Tibial nerve (tissue), 4 donors: ENCODE measurements around the gene SOHLH2.

ENCODE experiments used
- EP300 ChIP-seq, 2 donors: sonication (generic); formaldehyde crosslinking; IDR thresholded peaks; one replicate each; pipeline ENCODE4 v1.6.1; 2017; ENCODE audit warnings: antibody characterized with exemption in 2 of 2, mild to moderate bottlenecking in 1 of 2
- POLR2A ChIP-seq, 2 donors: fragments of 450-650 bp; IDR thresholded peaks; one replicate each; pipeline ENCODE4 v1.6.1; 2017; ENCODE audit warnings: antibody characterized with exemption in 2 of 2, mild to moderate bottlenecking in 2 of 2, moderate library complexity in 2 of 2
- TF ChIP-seq, protein P1 (sequence below), 5 experiments: fragments of 200-600 bp in 3 of 5; fragments of 450-650 bp in 2 of 5; sonication (generic) in 3 of 5; IDR thresholded peaks; one replicate each; pipeline ENCODE4 v1.5.1; 2016 to 2019; ENCODE audit warnings: antibody characterized with exemption in 5 of 5, mild to moderate bottlenecking in 3 of 5, moderate library complexity in 2 of 5

DNA sequence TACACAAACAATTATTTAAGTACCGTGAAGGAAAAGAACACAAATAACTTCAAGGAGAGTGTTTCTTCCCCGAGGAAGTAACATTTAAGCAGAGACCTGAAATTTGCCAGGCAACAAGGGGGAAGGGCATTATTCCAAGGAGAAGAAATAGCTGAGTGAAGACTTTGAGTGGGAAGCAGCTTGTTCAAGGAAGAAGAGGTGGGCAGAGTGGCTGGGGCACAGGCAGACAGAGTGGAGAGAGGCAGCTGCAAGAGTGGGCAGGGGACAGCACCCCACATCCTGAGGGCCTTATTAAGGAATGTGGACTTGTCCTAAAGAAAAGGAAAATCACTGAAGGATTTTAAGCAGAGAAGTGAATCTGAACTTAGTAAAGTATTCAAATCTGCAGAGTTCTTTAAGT lies 78.5 kb downstream of the SOHLH2 start:
- TF ChIP-seq, protein P1, sequence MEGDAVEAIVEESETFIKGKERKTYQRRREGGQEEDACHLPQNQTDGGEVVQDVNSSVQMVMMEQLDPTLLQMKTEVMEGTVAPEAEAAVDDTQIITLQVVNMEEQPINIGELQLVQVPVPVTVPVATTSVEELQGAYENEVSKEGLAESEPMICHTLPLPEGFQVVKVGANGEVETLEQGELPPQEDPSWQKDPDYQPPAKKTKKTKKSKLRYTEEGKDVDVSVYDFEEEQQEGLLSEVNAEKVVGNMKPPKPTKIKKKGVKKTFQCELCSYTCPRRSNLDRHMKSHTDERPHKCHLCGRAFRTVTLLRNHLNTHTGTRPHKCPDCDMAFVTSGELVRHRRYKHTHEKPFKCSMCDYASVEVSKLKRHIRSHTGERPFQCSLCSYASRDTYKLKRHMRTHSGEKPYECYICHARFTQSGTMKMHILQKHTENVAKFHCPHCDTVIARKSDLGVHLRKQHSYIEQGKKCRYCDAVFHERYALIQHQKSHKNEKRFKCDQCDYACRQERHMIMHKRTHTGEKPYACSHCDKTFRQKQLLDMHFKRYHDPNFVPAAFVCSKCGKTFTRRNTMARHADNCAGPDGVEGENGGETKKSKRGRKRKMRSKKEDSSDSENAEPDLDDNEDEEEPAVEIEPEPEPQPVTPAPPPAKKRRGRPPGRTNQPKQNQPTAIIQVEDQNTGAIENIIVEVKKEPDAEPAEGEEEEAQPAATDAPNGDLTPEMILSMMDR (IDR thresholded peaks at IDR 0.05) = no peak
- TF ChIP-seq POLR2A (IDR thresholded peaks at IDR 0.05) = no peak
- no peak for TF ChIP-seq EP300 (IDR thresholded peaks at IDR 0.05)
